Limb (tissue), 2 donors: ENCODE measurements around the gene CFL1.
"Not testable (repeated sequence)": the region's sequence is repeated elsewhere in the genome, so short reads cannot be mapped to it uniquely, and the experiment has no call there.

Experiments used
- DNase-seq, 2 donors: peaks; one replicate each; pipeline ENCODE4 v3.0.0-alpha.2; 2016; ENCODE audit errors: extremely low spot score in 2 of 2

Gene CFL1

GRCh38 chr11:65843811-65844210 lies 14.2 kb downstream of the CFL1 start:
- DNase-seq, result no peak

- DNase-seq, result no peak
Observed at GRCh38 chr11:65842144-65842543, 15.8 kb downstream of the CFL1 start.

GRCh38 chr11:65834202-65834601 lies 23.8 kb downstream of the CFL1 start:
- no peak for DNase-seq

- DNase-seq, result peak; percentile 95 to 97
Observed at GRCh38 chr11:65833297-65834030, 24.5 kb downstream of the CFL1 start, which contains the start of gene SNX32. Gene SNX32, plus strand, starts transcription at chr11:65833963. Its CDS starts 103 bp downstream, at chr11:65834066.

GRCh38 chr11:65832231-65832630 lies 25.7 kb downstream of the CFL1 start:
- DNase-seq, result not testable (repeated sequence)

- no peak for DNase-seq
Observed at GRCh38 chr11:65829459-65829858, 28.5 kb downstream of the CFL1 start.

GRCh38 chr11:65826984-65827735 lies 30.8 kb downstream of the CFL1 start:
- no peak for DNase-seq

- no peak for DNase-seq
Observed at GRCh38 chr11:65822776-65823528, 35.0 kb downstream of the CFL1 start.

- DNase-seq, result no peak
Observed at GRCh38 chr11:65821107-65821506, 36.9 kb downstream of the CFL1 start.

GRCh38 chr11:65817835-65818680 lies 39.9 kb downstream of the CFL1 start:
- peak; percentile 87 to 97 for DNase-seq

- no peak for DNase-seq
Observed at GRCh38 chr11:65817312-65817834, 40.6 kb downstream of the CFL1 start.

GRCh38 chr11:65816696-65817095 lies 41.3 kb downstream of the CFL1 start:
- no peak for DNase-seq

- no peak for DNase-seq
Observed at GRCh38 chr11:65814986-65815565, 42.9 kb downstream of the CFL1 start.

- no peak for DNase-seq
Observed at GRCh38 chr11:65814131-65814985, 43.6 kb downstream of the CFL1 start.

GRCh38 chr11:65811764-65812475 lies 46.1 kb downstream of the CFL1 start:
- DNase-seq, result no peak

- DNase-seq, result no peak
Observed at GRCh38 chr11:65810046-65810868, 47.7 kb downstream of the CFL1 start.

GRCh38 chr11:65809496-65809895 lies 48.5 kb downstream of the CFL1 start:
- DNase-seq, result no peak

- no peak for DNase-seq
Observed at GRCh38 chr11:65808744-65809341, 49.1 kb downstream of the CFL1 start.
